Dendritic cell treated with granulocyte-macrophage colony-stimulating factor and Interleukin-4, amounts not matched to agents 40 ng/mL and 50 ng/mL, for 4 days (primary cell): ENCODE results near the gene MEN1.
"Not testable (repeated sequence)": the region's sequence is repeated elsewhere in the genome, so short reads cannot be mapped to it uniquely, and the experiment has no call there.

Source experiments
- H3K27ac Mint-ChIP-seq: one replicate; pipeline ENCODE4 v1.8.0; 2022; ENCODE audit warnings: mild to moderate bottlenecking, mixed read lengths
- H3K27me3 Mint-ChIP-seq: one replicate; pipeline ENCODE4 v1.8.0; 2022; ENCODE audit warnings: mild to moderate bottlenecking, mixed read lengths
- H3K36me3 Mint-ChIP-seq: one replicate; pipeline ENCODE4 v1.8.0; 2022; ENCODE audit warnings: low read depth, mixed read lengths
- H3K4me1 Mint-ChIP-seq: one replicate; pipeline ENCODE4 v1.8.0; 2022; ENCODE audit warnings: low read depth, mixed read lengths
- H3K4me3 Mint-ChIP-seq: one replicate; pipeline ENCODE4 v1.8.0; 2022; ENCODE audit warnings: mild to moderate bottlenecking, moderate library complexity, mixed read lengths
- H3K9me3 Mint-ChIP-seq: one replicate; pipeline ENCODE4 v1.8.0; 2022; ENCODE audit warnings: mixed read lengths
- intact Hi-C: fragments of 100-400 bp; cut with micrococcal nuclease; formaldehyde crosslinking; loops from one replicate; pipeline ENCODE4 v1.15.0; 2022

MEN1 gene

GRCh38 chr11:64832467-64833197 lies 22.3 kb upstream of the MEN1 start:
- H3K36me3 Mint-ChIP-seq, result no peaks in the 10 kb centered on the region
- intact Hi-C loops, result no loop called here
- no peaks in the 10 kb centered on the region for H3K9me3 Mint-ChIP-seq
- H3K27ac Mint-ChIP-seq, result no peak overlapping the region
- peaks cover 1% of the 10 kb centered on the region for H3K27me3 Mint-ChIP-seq
- no peak overlapping the region for H3K4me3 Mint-ChIP-seq
- no peaks in the 10 kb centered on the region for H3K4me1 Mint-ChIP-seq

DNA sequence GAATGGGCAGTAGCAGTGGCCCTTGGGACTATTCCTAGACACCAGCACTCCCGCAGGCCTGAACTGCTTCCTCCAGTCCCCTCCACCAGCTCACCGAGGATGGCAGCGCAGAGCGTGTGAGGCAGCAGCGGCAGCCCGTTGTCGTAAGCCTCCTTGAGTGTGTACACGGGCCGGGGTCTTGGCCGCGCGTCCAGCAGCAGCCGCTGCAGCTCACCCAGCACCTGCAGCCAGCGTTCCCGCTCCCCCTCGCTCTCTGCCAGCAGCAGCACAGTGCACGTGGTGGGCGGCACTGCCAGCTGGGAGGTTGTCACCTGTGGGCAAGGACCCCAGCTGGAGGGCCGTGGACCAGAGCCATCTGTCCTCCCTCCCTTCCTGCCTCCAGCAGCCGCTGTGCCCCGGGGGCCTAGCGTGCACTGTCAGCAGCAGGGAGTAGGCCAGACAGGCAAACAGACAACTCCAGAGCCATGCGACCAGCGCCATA lies 21.1 kb upstream of the MEN1 start:
- Mint-ChIP-seq H3K4me3 (no peak overlapping the region), H3K27ac (no peak overlapping the region), H3K27me3 (peaks cover 1% of the 10 kb centered on the region), H3K36me3 (no peaks in the 10 kb centered on the region), H3K4me1 (no peaks in the 10 kb centered on the region), H3K9me3 (no peaks in the 10 kb centered on the region)
- intact Hi-C loops, result no loop called here

GRCh38 chr11:64829536-64830251 lies 19.3 kb upstream of the MEN1 start:
- Mint-ChIP-seq H3K4me1 (no peaks in the 10 kb centered on the region), H3K36me3 (no peaks in the 10 kb centered on the region), H3K27me3 (no peaks in the 10 kb centered on the region), H3K4me3 (no peak overlapping the region), H3K9me3 (no peaks in the 10 kb centered on the region), H3K27ac (no peak overlapping the region)
- intact Hi-C loops, result no loop called here

DNA sequence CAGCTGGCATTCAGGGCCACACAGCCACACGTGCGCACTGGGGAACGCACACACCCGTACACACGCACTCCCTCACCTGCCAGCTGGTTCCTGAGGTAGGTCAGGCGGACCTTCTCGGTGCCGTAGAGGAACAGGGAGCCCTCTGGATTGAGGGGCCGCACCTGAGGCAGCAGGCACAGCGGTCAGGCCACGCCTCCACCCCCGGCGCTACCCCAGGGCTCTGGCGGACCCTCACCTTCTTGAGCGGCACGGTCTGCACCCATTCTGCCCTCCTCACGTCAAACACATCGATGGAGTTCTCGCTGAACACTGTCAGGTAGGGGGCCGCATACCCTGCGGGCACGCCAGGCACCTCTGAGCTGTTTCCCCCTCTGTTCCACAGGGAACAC lies 17.1 kb upstream of the MEN1 start:
- Mint-ChIP-seq H3K4me1 (no peaks in the 10 kb centered on the region), H3K27me3 (peaks cover 3% of the 10 kb centered on the region), H3K36me3 (no peaks in the 10 kb centered on the region), H3K4me3 (no peak overlapping the region), H3K9me3 (no peaks in the 10 kb centered on the region), H3K27ac (no peak overlapping the region)
- intact Hi-C loops, result no loop called here

- no peak overlapping the region for H3K4me3 Mint-ChIP-seq
- H3K36me3 Mint-ChIP-seq, result no peaks in the 10 kb centered on the region
- peaks cover 3% of the 10 kb centered on the region for H3K27me3 Mint-ChIP-seq
- intact Hi-C loops, result no loop called here
- H3K4me1 Mint-ChIP-seq, result no peaks in the 10 kb centered on the region
- no peak overlapping the region for H3K27ac Mint-ChIP-seq
- no peaks in the 10 kb centered on the region for H3K9me3 Mint-ChIP-seq
Observed at GRCh38 chr11:64826578-64827450, 16.5 kb upstream of the MEN1 start.

GRCh38 chr11:64826062-64826461 lies 15.7 kb upstream of the MEN1 start:
- no peak overlapping the region for H3K4me3 Mint-ChIP-seq
- H3K36me3 Mint-ChIP-seq, result no peaks in the 10 kb centered on the region
- no peak overlapping the region for H3K27ac Mint-ChIP-seq
- intact Hi-C loops, result no loop called here
- peaks cover 3% of the 10 kb centered on the region for H3K27me3 Mint-ChIP-seq
- no peaks in the 10 kb centered on the region for H3K4me1 Mint-ChIP-seq
- no peaks in the 10 kb centered on the region for H3K9me3 Mint-ChIP-seq

GRCh38 chr11:64823568-64824119 lies 13.3 kb upstream of the MEN1 start:
- Mint-ChIP-seq H3K9me3 (no peaks in the 10 kb centered on the region), H3K4me1 (no peaks in the 10 kb centered on the region), H3K4me3 (no peak overlapping the region), H3K27ac (no peak overlapping the region), H3K27me3 (peaks cover 3% of the 10 kb centered on the region), H3K36me3 (no peaks in the 10 kb centered on the region)
- intact Hi-C loops, result no loop called here

GRCh38 chr11:64817476-64817875 lies 7.1 kb upstream of the MEN1 start:
- Mint-ChIP-seq H3K4me3 (no peak overlapping the region), H3K27me3 (peaks cover 4% of the 10 kb centered on the region), H3K27ac (no peak overlapping the region), H3K4me1 (no peaks in the 10 kb centered on the region), H3K36me3 (no peaks in the 10 kb centered on the region), H3K9me3 (no peaks in the 10 kb centered on the region)
- intact Hi-C loops, result no loop called here

DNA sequence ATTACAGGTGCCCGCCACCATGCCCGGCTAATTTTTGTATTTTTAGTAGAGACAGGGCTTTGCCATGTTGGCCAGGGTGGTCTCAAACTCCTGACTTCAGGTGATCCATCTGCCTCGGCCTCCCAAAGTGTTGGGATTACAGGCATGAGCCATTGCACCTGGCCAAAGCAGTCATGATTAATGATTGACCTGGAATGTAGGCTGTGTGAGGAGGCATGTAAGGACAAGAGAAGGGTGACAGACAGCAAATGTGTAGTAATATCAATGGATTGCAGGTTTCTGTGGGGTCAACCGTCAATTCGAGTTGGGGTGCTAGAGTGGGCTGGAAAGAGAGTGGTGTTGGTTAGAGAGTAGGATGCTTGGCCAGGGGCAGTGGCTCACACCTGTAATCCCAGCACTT lies 5.1 kb upstream of the MEN1 start:
- H3K27ac Mint-ChIP-seq, H3K4me3 Mint-ChIP-seq, intact Hi-C loops, H3K27me3 Mint-ChIP-seq, H3K4me1 Mint-ChIP-seq, H3K36me3 Mint-ChIP-seq, H3K9me3 Mint-ChIP-seq: not testable (repeated sequence)

DNA sequence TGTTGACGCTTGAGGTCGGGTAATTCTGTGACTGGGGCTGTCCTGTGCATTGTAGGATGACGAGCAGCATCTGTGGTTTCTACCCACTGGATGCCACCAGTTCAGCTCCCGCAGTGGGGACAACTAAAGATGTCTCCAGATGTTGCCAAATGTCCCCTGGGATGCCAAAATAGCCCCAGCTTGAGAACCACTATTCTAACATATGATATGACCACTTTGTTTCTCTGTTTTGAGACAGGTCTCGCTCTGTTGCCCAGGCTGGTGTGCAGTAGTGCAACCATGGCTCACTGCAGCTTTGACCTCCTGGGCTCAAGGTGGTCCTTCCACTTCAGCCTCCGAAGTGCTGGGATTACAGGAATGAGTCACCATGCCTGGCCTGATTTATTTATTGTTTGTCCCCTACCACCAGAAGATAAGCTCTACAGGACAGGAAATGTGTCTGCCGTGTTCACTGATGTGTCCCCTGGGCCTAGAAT lies 4.4 kb upstream of the MEN1 start:
- Mint-ChIP-seq H3K9me3 (no peaks in the 10 kb centered on the region), H3K27me3 (peaks cover 4% of the 10 kb centered on the region), H3K27ac (no peak overlapping the region), H3K4me1 (peaks cover 12% of the 10 kb centered on the region), H3K36me3 (peaks cover 8% of the 10 kb centered on the region), H3K4me3 (no peak overlapping the region)
- intact Hi-C loops, result no loop called here

- Mint-ChIP-seq H3K4me1 (peaks cover 19% of the 10 kb centered on the region), H3K36me3 (peaks cover 8% of the 10 kb centered on the region), H3K4me3 (no peak overlapping the region), H3K9me3 (no peaks in the 10 kb centered on the region), H3K27ac (no peak overlapping the region), H3K27me3 (peaks cover 6% of the 10 kb centered on the region)
- intact Hi-C loops, result no loop called here
Observed at GRCh38 chr11:64813826-64814225, 3.5 kb upstream of the MEN1 start.

GRCh38 chr11:64810891-64811272 lies 531 bp upstream of the MEN1 start:
- Mint-ChIP-seq H3K27me3 (peaks cover 6% of the 10 kb centered on the region), H3K9me3 (no peaks in the 10 kb centered on the region), H3K4me3 (peak overlapping the region; percentile 99), H3K4me1 (peaks cover 32% of the 10 kb centered on the region), H3K36me3 (peaks cover 36% of the 10 kb centered on the region), H3K27ac (peak overlapping the region; percentile 83)
- intact Hi-C loops, result loop anchor here (2.0 kb wide), 1 partner anchor 30 kb away; no protein-coding TSS in a partner anchor

GRCh38 chr11:64809781-64810241 lies 540 bp downstream of the MEN1 start:
- Mint-ChIP-seq H3K27ac (peak overlapping the region; percentile 83), H3K9me3 (no peaks in the 10 kb centered on the region), H3K27me3 (peaks cover 1% of the 10 kb centered on the region), H3K36me3 (peaks cover 46% of the 10 kb centered on the region), H3K4me1 (peaks cover 32% of the 10 kb centered on the region), H3K4me3 (peak overlapping the region; percentile 99)
- intact Hi-C loops, result loop anchor here (2.0 kb wide), 1 partner anchor 29 kb away; no protein-coding TSS in a partner anchor
